Neural cell (in vitro differentiated cells): ENCODE results near the gene CACNA1I. TPM values are rescaled to one million over a fixed set of nuclear protein-coding genes. Genes with fewer than 3 reads are reported as not detected.

Source experiments
- H2AFZ ChIP-seq: fragments of 200-600, 300-800 bp; sonication (generic), shearing (Covaris generic); 2 replicates; pipeline ENCODE4 v1.6.0; 2014; ENCODE audit warnings: low read depth, mild to moderate bottlenecking, antibody characterized with exemption, low read length, moderate library complexity
- H3F3A ChIP-seq: fragments of 200-600 bp; shearing (Covaris generic); 2 replicates; pipeline ENCODE4 v1.6.1; 2016; ENCODE audit warnings: mild to moderate bottlenecking, moderate library complexity, mixed read lengths, antibody characterized with exemption, low read length; ENCODE audit not compliant: insufficient read depth, poor library complexity, severe bottlenecking
- H3K27ac ChIP-seq: fragments of 200-600, 300-800 bp; sonication (generic), shearing (Covaris generic); 2 replicates; pipeline ENCODE4 v1.5.1; 2014; ENCODE audit warnings: mild to moderate bottlenecking, low read length, moderate library complexity
- H3K27me3 ChIP-seq: fragments of 300-800, 200-600 bp; sonication (generic), shearing (Covaris generic); 2 replicates; pipeline ENCODE4 v1.6.0; 2014; ENCODE audit warnings: mild to moderate bottlenecking, low read depth, low read length, moderate library complexity; ENCODE audit not compliant: insufficient read depth
- H3K36me3 ChIP-seq: fragments of 300-800, 200-600 bp; sonication (generic), shearing (Covaris generic); 2 replicates; pipeline ENCODE4 v1.5.1; 2014; ENCODE audit warnings: mild to moderate bottlenecking, antibody characterized with exemption, low read length, moderate library complexity; ENCODE audit not compliant: insufficient read depth
- H3K4me2 ChIP-seq: fragments of 300-800, 200-600 bp; sonication (generic), shearing (Covaris generic); 2 replicates; pipeline ENCODE4 v1.6.0; 2014; ENCODE audit warnings: mild to moderate bottlenecking, low read length
- H3K4me3 ChIP-seq: fragments of 300-800, 200-600 bp; sonication (generic), shearing (Covaris generic); 2 replicates; pipeline ENCODE4 v1.5.1; 2014; ENCODE audit warnings: mild to moderate bottlenecking, low read length, moderate library complexity
- H3K79me2 ChIP-seq: fragments of 200-600 bp; shearing (Covaris generic); replicated peaks from 2 replicates; pipeline ENCODE4 v1.6.0; 2014; ENCODE audit warnings: mild to moderate bottlenecking, low read length, moderate library complexity; ENCODE audit not compliant: insufficient read depth
- H3K9ac ChIP-seq: fragments of 300-800, 200-600 bp; sonication (generic), shearing (Covaris generic); 2 replicates; pipeline ENCODE4 v1.6.1; 2016; ENCODE audit warnings: mild to moderate bottlenecking, low read length, mixed read lengths
- H3K9me2 ChIP-seq: fragments of 200-600 bp; shearing (Covaris generic); 2 replicates; pipeline ENCODE4 v1.6.1; 2016; ENCODE audit warnings: mild to moderate bottlenecking, low read length, mixed read lengths; ENCODE audit not compliant: insufficient read depth
- H3K9me3 ChIP-seq: fragments of 200-600, 300-800 bp; sonication (generic), shearing (Covaris generic); 2 replicates; pipeline ENCODE4 v1.6.1; 2016; ENCODE audit warnings: mild to moderate bottlenecking, mixed run types, low read length, moderate library complexity, mixed read lengths
- H4K20me1 ChIP-seq: fragments of 200-600 bp; shearing (Covaris generic); 2 replicates; pipeline ENCODE4 v1.6.1; 2016; ENCODE audit warnings: mild to moderate bottlenecking, mixed run types; ENCODE audit not compliant: insufficient read depth
- EP300 ChIP-seq: fragments of 450-650 bp; conservative IDR thresholded peaks from 2 replicates; pipeline ENCODE4 v1.6.1; 2014; ENCODE audit warnings: antibody characterized with exemption, mild to moderate bottlenecking, moderate library complexity; ENCODE audit not compliant: poor library complexity, severe bottlenecking
- EZH2 ChIP-seq: fragments of 200-600, 300-800 bp; shearing (Covaris generic), sonication (generic); IDR thresholded peaks from 2 replicates; pipeline ENCODE4 v1.6.1; 2014; ENCODE audit warnings: antibody characterized with exemption, low read length, borderline replicate concordance, mild to moderate bottlenecking; ENCODE audit not compliant: insufficient read depth, poor library complexity, severe bottlenecking
- MXI1 ChIP-seq: fragments of 450-650 bp; conservative IDR thresholded peaks from 2 replicates; pipeline ENCODE4 v1.6.1; 2014; ENCODE audit warnings: antibody characterized with exemption, mild to moderate bottlenecking; ENCODE audit not compliant: poor library complexity, severe bottlenecking
- POLR2AphosphoS5 ChIP-seq: IDR thresholded peaks from 2 replicates; pipeline ENCODE4 v1.6.1; 2012
- RAD21 ChIP-seq: fragments of 450-650 bp; conservative IDR thresholded peaks from 2 replicates; pipeline ENCODE4 v1.6.1; 2014; ENCODE audit warnings: antibody characterized with exemption, mild to moderate bottlenecking, moderate library complexity
- SMC3 ChIP-seq: fragments of 450-650 bp; conservative IDR thresholded peaks from 2 replicates; pipeline ENCODE4 v1.6.1; 2014; ENCODE audit warnings: antibody characterized with exemption, mild to moderate bottlenecking, moderate library complexity; ENCODE audit not compliant: poor library complexity
- TAF1 ChIP-seq: IDR thresholded peaks from 2 replicates; pipeline ENCODE4 v1.6.1; 2012; ENCODE audit warnings: low read depth
- polyA plus RNA-seq: library from polyadenylated mRNA; depleted of rRNA; stranded (reverse); fragments of >200 nt; gene quantifications from 2 replicates; pipeline ENCODE4 v1.2.3, GENCODE V29; 2014
- TF ChIP-seq, protein P1 (sequence below): fragments of 450-650 bp; IDR thresholded peaks from 2 replicates; pipeline ENCODE4 v1.5.1; 2014; ENCODE audit warnings: antibody characterized with exemption, mild to moderate bottlenecking, moderate library complexity; ENCODE audit not compliant: poor library complexity, severe bottlenecking
- TF ChIP-seq, protein P2 (sequence below): IDR thresholded peaks from 2 replicates; pipeline ENCODE4 v1.6.1; 2012; ENCODE audit warnings: borderline replicate concordance

Gene CACNA1I
- polyA plus RNA-seq, 1 donor from 2014 or later: 1.9 TPM

DNA sequence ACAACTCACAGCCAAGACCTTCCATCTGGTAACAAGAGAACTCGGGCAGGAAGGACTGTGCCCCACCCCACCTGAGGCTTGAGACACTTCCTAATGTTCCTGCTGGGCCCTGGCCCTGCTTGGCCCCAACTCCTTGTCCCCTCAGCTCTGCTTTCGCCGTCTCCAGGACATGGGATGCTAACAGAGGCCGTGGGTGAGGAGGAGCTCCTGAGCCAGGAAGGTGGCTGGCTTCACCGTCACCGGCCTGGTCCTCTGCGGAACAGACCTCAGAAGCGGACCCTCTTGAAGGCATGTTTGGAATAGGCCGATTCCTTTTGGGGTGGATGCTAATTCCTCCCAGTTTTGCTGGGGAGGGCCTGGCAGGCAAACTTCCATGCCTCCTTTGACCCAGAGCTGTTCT is 154.3 kb downstream of the CACNA1I start:
- Histone ChIP-seq H3F3A (no peaks in the 10 kb centered on the region), H3K9ac (no peak overlapping the region), H3K27me3 (no peaks in the 10 kb centered on the region), H3K9me2 (no peaks in the 10 kb centered on the region), H3K9me3 (no peaks in the 10 kb centered on the region), H2AFZ (no peak overlapping the region), H3K27ac (no peak overlapping the region), H3K4me3 (no peak overlapping the region), H4K20me1 (no peaks in the 10 kb centered on the region), H3K36me3 (no peaks in the 10 kb centered on the region), H3K4me2 (no peak overlapping the region), H3K79me2 (no peaks in the 10 kb centered on the region)
- TF ChIP-seq, protein P1, sequence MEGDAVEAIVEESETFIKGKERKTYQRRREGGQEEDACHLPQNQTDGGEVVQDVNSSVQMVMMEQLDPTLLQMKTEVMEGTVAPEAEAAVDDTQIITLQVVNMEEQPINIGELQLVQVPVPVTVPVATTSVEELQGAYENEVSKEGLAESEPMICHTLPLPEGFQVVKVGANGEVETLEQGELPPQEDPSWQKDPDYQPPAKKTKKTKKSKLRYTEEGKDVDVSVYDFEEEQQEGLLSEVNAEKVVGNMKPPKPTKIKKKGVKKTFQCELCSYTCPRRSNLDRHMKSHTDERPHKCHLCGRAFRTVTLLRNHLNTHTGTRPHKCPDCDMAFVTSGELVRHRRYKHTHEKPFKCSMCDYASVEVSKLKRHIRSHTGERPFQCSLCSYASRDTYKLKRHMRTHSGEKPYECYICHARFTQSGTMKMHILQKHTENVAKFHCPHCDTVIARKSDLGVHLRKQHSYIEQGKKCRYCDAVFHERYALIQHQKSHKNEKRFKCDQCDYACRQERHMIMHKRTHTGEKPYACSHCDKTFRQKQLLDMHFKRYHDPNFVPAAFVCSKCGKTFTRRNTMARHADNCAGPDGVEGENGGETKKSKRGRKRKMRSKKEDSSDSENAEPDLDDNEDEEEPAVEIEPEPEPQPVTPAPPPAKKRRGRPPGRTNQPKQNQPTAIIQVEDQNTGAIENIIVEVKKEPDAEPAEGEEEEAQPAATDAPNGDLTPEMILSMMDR: no peak
- TF ChIP-seq EP300 (no peak), EZH2 (no peak), SMC3 (no peak), TAF1 (no peak)
- TF ChIP-seq, protein P2, sequence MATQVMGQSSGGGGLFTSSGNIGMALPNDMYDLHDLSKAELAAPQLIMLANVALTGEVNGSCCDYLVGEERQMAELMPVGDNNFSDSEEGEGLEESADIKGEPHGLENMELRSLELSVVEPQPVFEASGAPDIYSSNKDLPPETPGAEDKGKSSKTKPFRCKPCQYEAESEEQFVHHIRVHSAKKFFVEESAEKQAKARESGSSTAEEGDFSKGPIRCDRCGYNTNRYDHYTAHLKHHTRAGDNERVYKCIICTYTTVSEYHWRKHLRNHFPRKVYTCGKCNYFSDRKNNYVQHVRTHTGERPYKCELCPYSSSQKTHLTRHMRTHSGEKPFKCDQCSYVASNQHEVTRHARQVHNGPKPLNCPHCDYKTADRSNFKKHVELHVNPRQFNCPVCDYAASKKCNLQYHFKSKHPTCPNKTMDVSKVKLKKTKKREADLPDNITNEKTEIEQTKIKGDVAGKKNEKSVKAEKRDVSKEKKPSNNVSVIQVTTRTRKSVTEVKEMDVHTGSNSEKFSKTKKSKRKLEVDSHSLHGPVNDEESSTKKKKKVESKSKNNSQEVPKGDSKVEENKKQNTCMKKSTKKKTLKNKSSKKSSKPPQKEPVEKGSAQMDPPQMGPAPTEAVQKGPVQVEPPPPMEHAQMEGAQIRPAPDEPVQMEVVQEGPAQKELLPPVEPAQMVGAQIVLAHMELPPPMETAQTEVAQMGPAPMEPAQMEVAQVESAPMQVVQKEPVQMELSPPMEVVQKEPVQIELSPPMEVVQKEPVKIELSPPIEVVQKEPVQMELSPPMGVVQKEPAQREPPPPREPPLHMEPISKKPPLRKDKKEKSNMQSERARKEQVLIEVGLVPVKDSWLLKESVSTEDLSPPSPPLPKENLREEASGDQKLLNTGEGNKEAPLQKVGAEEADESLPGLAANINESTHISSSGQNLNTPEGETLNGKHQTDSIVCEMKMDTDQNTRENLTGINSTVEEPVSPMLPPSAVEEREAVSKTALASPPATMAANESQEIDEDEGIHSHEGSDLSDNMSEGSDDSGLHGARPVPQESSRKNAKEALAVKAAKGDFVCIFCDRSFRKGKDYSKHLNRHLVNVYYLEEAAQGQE: no peak

DNA sequence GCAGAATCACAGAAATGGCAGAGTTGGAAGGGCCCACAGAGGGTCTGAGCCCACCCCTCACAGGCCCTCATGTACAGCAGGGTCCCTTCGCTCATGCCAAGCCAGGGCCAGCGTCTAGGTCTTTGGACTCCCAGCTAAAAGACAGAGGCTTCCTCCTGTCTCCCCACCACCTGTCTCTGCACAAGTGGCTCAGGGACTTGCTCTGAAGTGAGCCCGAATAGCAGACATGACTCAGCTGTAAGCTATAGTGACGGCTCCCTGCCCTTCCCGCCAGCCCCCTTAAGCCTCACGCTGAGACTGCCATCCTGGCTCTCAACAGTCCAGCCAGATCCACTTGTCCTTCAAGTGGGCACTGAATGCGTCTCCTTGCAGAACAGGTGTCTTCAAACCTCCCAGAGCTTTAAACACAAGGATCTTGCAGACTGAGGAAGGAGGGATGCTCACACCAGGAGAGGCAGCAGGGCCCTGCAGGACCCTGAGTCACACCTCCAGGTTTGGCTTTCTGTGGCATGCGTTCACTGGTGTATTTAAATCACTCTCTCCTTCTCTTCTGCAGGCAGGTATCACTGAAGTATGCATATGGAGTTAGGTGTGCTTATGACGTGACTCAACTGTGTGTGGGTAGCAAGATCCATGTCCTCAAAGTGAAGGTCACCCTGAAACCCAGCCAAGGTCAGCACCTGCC is 154.9 kb downstream of the CACNA1I start:
- no peaks in the 10 kb centered on the region for H4K20me1 ChIP-seq
- H3K4me2 ChIP-seq: no peak overlapping the region
- H3K9me2 ChIP-seq: no peaks in the 10 kb centered on the region
- H3K36me3 ChIP-seq: no peaks in the 10 kb centered on the region
- no peak overlapping the region for H2AFZ ChIP-seq
- no peak for TF ChIP-seq RAD21
- TF ChIP-seq, protein P2: no peak
- TF ChIP-seq EP300: no peak
- TF ChIP-seq POLR2AphosphoS5: no peak
- no peak for TF ChIP-seq SMC3
- TF ChIP-seq, protein P1: no peak
- TF ChIP-seq MXI1: no peak
- no peak for TF ChIP-seq EZH2
- no peak for TF ChIP-seq TAF1
- no peaks in the 10 kb centered on the region for H3K9me3 ChIP-seq
- H3K27ac ChIP-seq: no peak overlapping the region
- H3F3A ChIP-seq: no peaks in the 10 kb centered on the region
- no peaks in the 10 kb centered on the region for H3K79me2 ChIP-seq
- no peak overlapping the region for H3K9ac ChIP-seq
- no peak overlapping the region for H3K4me3 ChIP-seq
- no peaks in the 10 kb centered on the region for H3K27me3 ChIP-seq
